K562 (cell line): ENCODE data around the gene ATP5PB. TPM values are rescaled to one million over a fixed set of nuclear protein-coding genes. Genes with fewer than 3 reads are reported as not detected.

Experiments used
- HIVEP1 ChIP-seq: fragments of 250-450 bp; sonication (Bioruptor Pico); IDR thresholded peaks from 2 replicates; pipeline ENCODE4 v1.4.0; 2020; ENCODE audit warnings: mild to moderate bottlenecking
- MAFK ChIP-seq: IDR thresholded peaks from 2 replicates; pipeline ENCODE4 v1.6.1; 2011; ENCODE audit warnings: low read length, improper control_type of control experiment
- SMARCE1 ChIP-seq: fragments of 450-650 bp; IDR thresholded peaks from 2 replicates; pipeline ENCODE4 v1.7.1; 2016; ENCODE audit warnings: mild to moderate bottlenecking
- polyA plus RNA-seq, 8 experiments: library from polyadenylated mRNA; depleted of rRNA in 4 of 8; stranded (reverse) in 5 of 8; unstranded in 3 of 8; fragments of >200 nt; fragmentation: Nextera tagmentation in 2 of 8; fragmentation: Illumina TruSeq in 1 of 8; extraction: Ambion mirVana in 2 of 8; extraction: Trizol in 1 of 8; gene quantifications; 2 replicates each; pipeline versions ENCODE4 v1.2.1 to v1.2.3, GENCODE V29; 2011 to 2014; ENCODE audit warnings: inconsistent platforms in 1 of 8, missing spikeins in 1 of 8
- total RNA-seq, 7 experiments: library from RNA; depleted of rRNA in 6 of 7; stranded (reverse); fragments of >200 nt in 6 of 7; fragmentation: Illumina TruSeq in 2 of 7; extraction: Trizol in 2 of 7; gene quantifications; 2 replicates each; pipeline versions ENCODE4 v1.2.1 to v1.2.3, GENCODE V29; 2011 to 2021; ENCODE audit warnings: low replicate concordance in 1 of 7
- TF ChIP-seq, protein P1 (sequence below), 3 experiments: IDR thresholded peaks in 2 of 3; conservative IDR thresholded peaks in 1 of 3; 2 replicates each; pipeline ENCODE4 v1.5.1; 2011 to 2012; ENCODE audit warnings: low read length in 3 of 3, mild to moderate bottlenecking in 3 of 3, control low read depth in 2 of 3, improper control_type of control experiment in 1 of 3, inconsistent platforms in 1 of 3, low read depth in 1 of 3, mixed read lengths in 1 of 3, moderate library complexity in 1 of 3; ENCODE audit not compliant: insufficient read depth in 2 of 3
- TF ChIP-seq, protein P2 (sequence below): fragments of 450-650 bp; formaldehyde crosslinking; conservative IDR thresholded peaks from 2 replicates; pipeline ENCODE4 v1.4.0; 2022; ENCODE audit warnings: mild to moderate bottlenecking, missing genetic modification characterization
- TF ChIP-seq, protein P3 (sequence below): fragments of 250-450 bp; sonication (Bioruptor Pico); IDR thresholded peaks from 2 replicates; pipeline ENCODE4 v1.8.0; 2022; ENCODE audit warnings: inconsistent platforms, mild to moderate bottlenecking, moderate library complexity, borderline replicate concordance

ATP5PB gene
- total and polyA plus RNA-seq, 9 of the 15 experiments (the other 6 are each of a cell fraction or from before 2014, with no cell fraction given): 651 to 2,735 (median 1,061) TPM

DNA sequence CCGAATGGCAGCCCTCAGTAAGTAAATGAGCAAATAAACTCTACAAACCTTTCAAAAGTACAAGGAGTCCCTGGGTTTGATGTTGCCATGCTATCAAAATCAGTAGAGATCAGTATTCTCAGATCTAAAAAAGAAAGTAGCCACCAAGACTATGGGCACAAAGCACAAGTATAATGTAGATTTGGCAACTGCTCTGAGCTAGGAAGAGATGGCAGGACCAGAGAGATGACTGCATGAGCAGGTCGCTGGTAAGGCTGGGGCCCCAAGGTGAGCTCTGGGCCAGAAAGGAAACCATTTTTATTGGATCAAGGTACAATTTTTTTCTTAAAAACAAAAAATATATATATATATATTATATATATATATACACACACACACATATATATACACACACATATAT lies 57.3 kb downstream of the ATP5PB start (continued):
- TF ChIP-seq, protein P1, sequence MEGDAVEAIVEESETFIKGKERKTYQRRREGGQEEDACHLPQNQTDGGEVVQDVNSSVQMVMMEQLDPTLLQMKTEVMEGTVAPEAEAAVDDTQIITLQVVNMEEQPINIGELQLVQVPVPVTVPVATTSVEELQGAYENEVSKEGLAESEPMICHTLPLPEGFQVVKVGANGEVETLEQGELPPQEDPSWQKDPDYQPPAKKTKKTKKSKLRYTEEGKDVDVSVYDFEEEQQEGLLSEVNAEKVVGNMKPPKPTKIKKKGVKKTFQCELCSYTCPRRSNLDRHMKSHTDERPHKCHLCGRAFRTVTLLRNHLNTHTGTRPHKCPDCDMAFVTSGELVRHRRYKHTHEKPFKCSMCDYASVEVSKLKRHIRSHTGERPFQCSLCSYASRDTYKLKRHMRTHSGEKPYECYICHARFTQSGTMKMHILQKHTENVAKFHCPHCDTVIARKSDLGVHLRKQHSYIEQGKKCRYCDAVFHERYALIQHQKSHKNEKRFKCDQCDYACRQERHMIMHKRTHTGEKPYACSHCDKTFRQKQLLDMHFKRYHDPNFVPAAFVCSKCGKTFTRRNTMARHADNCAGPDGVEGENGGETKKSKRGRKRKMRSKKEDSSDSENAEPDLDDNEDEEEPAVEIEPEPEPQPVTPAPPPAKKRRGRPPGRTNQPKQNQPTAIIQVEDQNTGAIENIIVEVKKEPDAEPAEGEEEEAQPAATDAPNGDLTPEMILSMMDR (IDR thresholded peaks at IDR 0.05 in 2 of 3, conservative IDR thresholded peaks at IDR 0.05 in 1 of 3; ENCODE audit: insufficient read depth in 2 of 3, low read depth in 1 of 3, low read length in 3 of 3): no peak
- TF ChIP-seq, protein P2, sequence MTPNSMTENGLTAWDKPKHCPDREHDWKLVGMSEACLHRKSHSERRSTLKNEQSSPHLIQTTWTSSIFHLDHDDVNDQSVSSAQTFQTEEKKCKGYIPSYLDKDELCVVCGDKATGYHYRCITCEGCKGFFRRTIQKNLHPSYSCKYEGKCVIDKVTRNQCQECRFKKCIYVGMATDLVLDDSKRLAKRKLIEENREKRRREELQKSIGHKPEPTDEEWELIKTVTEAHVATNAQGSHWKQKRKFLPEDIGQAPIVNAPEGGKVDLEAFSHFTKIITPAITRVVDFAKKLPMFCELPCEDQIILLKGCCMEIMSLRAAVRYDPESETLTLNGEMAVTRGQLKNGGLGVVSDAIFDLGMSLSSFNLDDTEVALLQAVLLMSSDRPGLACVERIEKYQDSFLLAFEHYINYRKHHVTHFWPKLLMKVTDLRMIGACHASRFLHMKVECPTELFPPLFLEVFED (CRISPR knock-in tag): no peak
- TF ChIP-seq, protein P3, sequence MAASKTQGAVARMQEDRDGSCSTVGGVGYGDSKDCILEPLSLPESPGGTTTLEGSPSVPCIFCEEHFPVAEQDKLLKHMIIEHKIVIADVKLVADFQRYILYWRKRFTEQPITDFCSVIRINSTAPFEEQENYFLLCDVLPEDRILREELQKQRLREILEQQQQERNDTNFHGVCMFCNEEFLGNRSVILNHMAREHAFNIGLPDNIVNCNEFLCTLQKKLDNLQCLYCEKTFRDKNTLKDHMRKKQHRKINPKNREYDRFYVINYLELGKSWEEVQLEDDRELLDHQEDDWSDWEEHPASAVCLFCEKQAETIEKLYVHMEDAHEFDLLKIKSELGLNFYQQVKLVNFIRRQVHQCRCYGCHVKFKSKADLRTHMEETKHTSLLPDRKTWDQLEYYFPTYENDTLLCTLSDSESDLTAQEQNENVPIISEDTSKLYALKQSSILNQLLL: no peak
- TF ChIP-seq HIVEP1 (CRISPR knock-in tag) (no peak), MAFK (no peak), SMARCE1 (no peak)
- TF ChIP-seq, all 486 proteins: peak for 0
